HepG2 (cell line): ENCODE measurements around the gene ATP2B2. TPM values are rescaled to one million over a fixed set of nuclear protein-coding genes. Genes with fewer than 3 reads are reported as not detected.

Experiments used
- ASH2L ChIP-seq: fragments of 300-600, 200-600 bp; sonication (generic); IDR thresholded peaks from 2 replicates; pipeline ENCODE4 v1.7.0; 2017; ENCODE audit warnings: low read depth, mild to moderate bottlenecking, moderate library complexity, mixed read lengths, low read length; ENCODE audit not compliant: insufficient read length
- CSRNP2 ChIP-seq: sonication (generic); formaldehyde crosslinking; conservative IDR thresholded peaks from 2 replicates; pipeline ENCODE4 v1.8.0; 2022; ENCODE audit warnings: low read depth, missing genetic modification reagents
- DR1 ChIP-seq: sonication (generic); formaldehyde crosslinking; IDR thresholded peaks from 2 replicates; pipeline ENCODE4 v1.8.0; 2021; ENCODE audit warnings: mild to moderate bottlenecking, missing genetic modification reagents, inconsistent platforms
- MIER3 ChIP-seq: IDR thresholded peaks from 2 replicates; pipeline ENCODE4 v1.6.1; 2016; ENCODE audit warnings: missing compliant biosample characterization, borderline replicate concordance
- MLLT10 ChIP-seq: sonication (generic); formaldehyde crosslinking; IDR thresholded peaks from 2 replicates; pipeline ENCODE4 v1.4.0; 2020; ENCODE audit warnings: missing genetic modification reagents
- NR0B2 ChIP-seq: sonication (generic); formaldehyde crosslinking; IDR thresholded peaks from 2 replicates; pipeline ENCODE4 v1.4.0; 2020; ENCODE audit warnings: mild to moderate bottlenecking, missing genetic modification reagents
- PRPF4 ChIP-seq: fragments of 200-400 bp; formaldehyde crosslinking; IDR thresholded peaks from 2 replicates; pipeline ENCODE4 v1.6.1; 2016; ENCODE audit warnings: low read length, low read depth; ENCODE audit not compliant: poor library complexity, severe bottlenecking
- RFX5 ChIP-seq: IDR thresholded peaks from 2 replicates; pipeline ENCODE4 v1.6.1; 2011; ENCODE audit warnings: low read depth, low read length, improper control_type of control experiment
- TEAD2 ChIP-seq: sonication (generic); formaldehyde crosslinking; IDR thresholded peaks from 2 replicates; pipeline ENCODE4 v1.9.0; 2021; ENCODE audit warnings: missing genetic modification reagents
- TP53 ChIP-seq: sonication (generic); formaldehyde crosslinking; conservative IDR thresholded peaks from 2 replicates; pipeline ENCODE4 v1.4.0; 2020; ENCODE audit warnings: missing genetic modification reagents
- XBP1 ChIP-seq: sonication (generic); formaldehyde crosslinking; IDR thresholded peaks from 2 replicates; pipeline ENCODE4 v1.5.0; 2020; ENCODE audit warnings: missing genetic modification reagents
- ZNF446 ChIP-seq: sonication (generic); formaldehyde crosslinking; IDR thresholded peaks from 2 replicates; pipeline ENCODE4 v1.5.0; 2020; ENCODE audit warnings: mild to moderate bottlenecking, missing genetic modification reagents
- ZNF460 ChIP-seq: sonication (generic); formaldehyde crosslinking; IDR thresholded peaks from 2 replicates; pipeline ENCODE4 v1.5.1; 2020; ENCODE audit warnings: missing genetic modification reagents, mild to moderate bottlenecking, borderline replicate concordance
- ZNF780A ChIP-seq: sonication (generic); formaldehyde crosslinking; IDR thresholded peaks from 2 replicates; pipeline ENCODE4 v1.8.0; 2022; ENCODE audit warnings: mild to moderate bottlenecking, missing genetic modification reagents, moderate library complexity
- ZNF782 ChIP-seq: sonication (generic); formaldehyde crosslinking; IDR thresholded peaks from 2 replicates; pipeline ENCODE4 v1.4.0; 2020; ENCODE audit warnings: missing genetic modification reagents, mild to moderate bottlenecking, borderline replicate concordance
- polyA plus RNA-seq, 8 experiments: library from polyadenylated mRNA; depleted of rRNA in 3 of 8; stranded (reverse) in 7 of 8; unstranded in 1 of 8; fragments of >200 nt; fragmentation: Illumina TruSeq in 4 of 8; extraction: Trizol in 4 of 8; gene quantifications; 2 replicates each; pipeline versions ENCODE4 v1.2.1 to v1.2.3, GENCODE V29; 2011 to 2016; ENCODE audit warnings: low read depth in 4 of 8, missing spikeins in 1 of 8, mixed read lengths in 1 of 8; ENCODE audit not compliant: insufficient read depth in 1 of 8
- total RNA-seq, 5 experiments: library from RNA; depleted of rRNA; stranded (reverse); fragments of >200 nt; fragmentation: Illumina TruSeq; extraction: Trizol; gene quantifications; 2 replicates each; pipeline ENCODE4 v1.2.3, GENCODE V29; 2016; ENCODE audit warnings: low read depth in 1 of 5
- TF ChIP-seq, protein P1 (sequence below): sonication (generic); formaldehyde crosslinking; conservative IDR thresholded peaks from 2 replicates; pipeline ENCODE4 v1.4.0; 2020; ENCODE audit warnings: missing genetic modification reagents
- TF ChIP-seq, protein P2 (sequence below): sonication (generic); IDR thresholded peaks from 2 replicates; pipeline ENCODE4 v1.6.1; 2016; ENCODE audit warnings: low read depth, borderline replicate concordance

ATP2B2 gene
- total and polyA plus RNA-seq, 2 of the 13 experiments (the other 11 are each of a cell fraction or from before 2014, with no cell fraction given), result 1.5 to 2.3 TPM

DNA sequence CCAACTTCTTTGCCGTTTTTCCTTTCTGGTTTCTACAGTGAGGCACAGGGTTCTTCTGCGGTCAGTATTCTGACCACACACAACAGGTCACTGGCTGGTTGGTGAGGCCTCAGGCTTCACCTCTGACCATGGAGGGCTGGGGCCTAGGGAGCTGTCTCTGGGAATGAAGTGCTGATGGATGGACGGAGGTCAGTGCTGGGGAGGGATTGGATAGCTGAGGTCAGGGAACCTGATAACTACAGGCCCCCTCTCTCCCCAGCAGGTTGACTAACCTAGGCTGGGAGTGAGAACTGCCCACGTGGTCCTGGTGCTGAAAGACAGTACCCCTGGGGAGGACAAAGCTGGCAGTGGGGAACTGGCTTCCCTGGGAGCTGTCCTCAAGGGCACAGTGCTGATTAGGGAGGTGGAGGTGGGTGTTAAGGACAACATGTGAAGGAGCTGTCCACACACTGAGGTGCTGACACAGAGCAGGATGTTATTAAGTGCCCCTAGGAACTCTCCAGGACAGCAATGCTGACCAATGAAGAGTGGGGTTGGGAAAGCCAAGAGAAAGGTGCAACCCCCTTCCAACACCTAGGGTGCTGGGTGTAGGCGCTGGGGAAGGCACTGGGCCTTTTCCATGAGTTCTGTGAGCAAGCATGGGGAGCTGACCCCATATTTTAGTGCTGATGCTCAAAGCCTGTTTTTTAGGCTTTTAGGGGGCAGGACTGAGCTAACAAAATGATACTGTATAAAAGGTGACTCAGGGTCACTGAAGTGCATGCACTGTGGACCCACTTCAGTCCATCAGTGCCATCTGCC is 45.2 kb downstream of the ATP2B2 start (continued):
- TF ChIP-seq TP53 (CRISPR knock-in tag) (peak; percentile 86; the same call in 1 of the 2 replicates), ZNF460 (CRISPR knock-in tag) (0 out of 2 replicates have a peak, but pooled peaks have one; percentile 17), ZNF782 (CRISPR knock-in tag) (peak; percentile 87), XBP1 (CRISPR knock-in tag) (peak; percentile 98), ZNF446 (CRISPR knock-in tag) (peak; percentile 98; the same call in 1 of the 2 replicates), NR0B2 (CRISPR knock-in tag) (peak; percentile 79; the same call in 1 of the 2 replicates), MLLT10 (CRISPR knock-in tag) (no peak), PRPF4 (no peak), ZNF780A (CRISPR knock-in tag) (peak; percentile 80; the same call in 1 of the 2 replicates), ASH2L (no peak), MIER3 (CRISPR knock-in tag) (peak; percentile 92), CSRNP2 (CRISPR knock-in tag) (0 out of 2 replicates have a peak, but pooled peaks have one; percentile 40), TEAD2 (peak; percentile 98), DR1 (no peak; the same call in 1 of the 2 replicates), RFX5 (no peak)
- TF ChIP-seq, protein P1, sequence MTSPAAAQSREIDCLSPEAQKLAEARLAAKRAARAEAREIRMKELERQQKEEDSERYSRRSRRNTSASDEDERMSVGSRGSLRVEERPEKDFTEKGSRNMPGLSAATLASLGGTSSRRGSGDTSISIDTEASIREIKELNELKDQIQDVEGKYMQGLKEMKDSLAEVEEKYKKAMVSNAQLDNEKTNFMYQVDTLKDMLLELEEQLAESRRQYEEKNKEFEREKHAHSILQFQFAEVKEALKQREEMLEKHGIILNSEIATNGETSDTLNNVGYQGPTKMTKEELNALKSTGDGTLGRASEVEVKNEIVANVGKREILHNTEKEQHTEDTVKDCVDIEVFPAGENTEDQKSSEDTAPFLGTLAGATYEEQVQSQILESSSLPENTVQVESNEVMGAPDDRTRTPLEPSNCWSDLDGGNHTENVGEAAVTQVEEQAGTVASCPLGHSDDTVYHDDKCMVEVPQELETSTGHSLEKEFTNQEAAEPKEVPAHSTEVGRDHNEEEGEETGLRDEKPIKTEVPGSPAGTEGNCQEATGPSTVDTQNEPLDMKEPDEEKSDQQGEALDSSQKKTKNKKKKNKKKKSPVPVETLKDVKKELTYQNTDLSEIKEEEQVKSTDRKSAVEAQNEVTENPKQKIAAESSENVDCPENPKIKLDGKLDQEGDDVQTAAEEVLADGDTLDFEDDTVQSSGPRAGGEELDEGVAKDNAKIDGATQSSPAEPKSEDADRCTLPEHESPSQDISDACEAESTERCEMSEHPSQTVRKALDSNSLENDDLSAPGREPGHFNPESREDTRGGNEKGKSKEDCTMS (CRISPR knock-in tag), result peak; percentile 95
- TF ChIP-seq, protein P2, sequence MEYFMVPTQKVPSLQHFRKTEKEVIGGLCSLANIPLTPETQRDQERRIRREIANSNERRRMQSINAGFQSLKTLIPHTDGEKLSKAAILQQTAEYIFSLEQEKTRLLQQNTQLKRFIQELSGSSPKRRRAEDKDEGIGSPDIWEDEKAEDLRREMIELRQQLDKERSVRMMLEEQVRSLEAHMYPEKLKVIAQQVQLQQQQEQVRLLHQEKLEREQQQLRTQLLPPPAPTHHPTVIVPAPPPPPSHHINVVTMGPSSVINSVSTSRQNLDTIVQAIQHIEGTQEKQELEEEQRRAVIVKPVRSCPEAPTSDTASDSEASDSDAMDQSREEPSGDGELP, result peak; percentile 47; the same call in 1 of the 2 replicates
